Neural cell (in vitro differentiated cells): Measurements from ENCODE around the gene ATL2.
"Not testable (repeated sequence)": the region's sequence is repeated elsewhere in the genome, so short reads cannot be mapped to it uniquely, and the experiment has no call there.

Source experiments
- EP300 ChIP-seq: fragments of 450-650 bp; conservative IDR thresholded peaks from 2 replicates; pipeline ENCODE4 v1.6.1; 2014; ENCODE audit warnings: antibody characterized with exemption, mild to moderate bottlenecking, moderate library complexity; ENCODE audit not compliant: poor library complexity, severe bottlenecking
- EZH2 ChIP-seq: fragments of 200-600, 300-800 bp; shearing (Covaris generic), sonication (generic); IDR thresholded peaks from 2 replicates; pipeline ENCODE4 v1.6.1; 2014; ENCODE audit warnings: antibody characterized with exemption, low read length, borderline replicate concordance, mild to moderate bottlenecking; ENCODE audit not compliant: insufficient read depth, poor library complexity, severe bottlenecking
- POLR2AphosphoS5 ChIP-seq: IDR thresholded peaks from 2 replicates; pipeline ENCODE4 v1.6.1; 2012
- RAD21 ChIP-seq: fragments of 450-650 bp; conservative IDR thresholded peaks from 2 replicates; pipeline ENCODE4 v1.6.1; 2014; ENCODE audit warnings: antibody characterized with exemption, mild to moderate bottlenecking, moderate library complexity
- SMC3 ChIP-seq: fragments of 450-650 bp; conservative IDR thresholded peaks from 2 replicates; pipeline ENCODE4 v1.6.1; 2014; ENCODE audit warnings: antibody characterized with exemption, mild to moderate bottlenecking, moderate library complexity; ENCODE audit not compliant: poor library complexity
- TF ChIP-seq, protein P1 (sequence below): fragments of 450-650 bp; IDR thresholded peaks from 2 replicates; pipeline ENCODE4 v1.5.1; 2014; ENCODE audit warnings: antibody characterized with exemption, mild to moderate bottlenecking, moderate library complexity; ENCODE audit not compliant: poor library complexity, severe bottlenecking

DNA sequence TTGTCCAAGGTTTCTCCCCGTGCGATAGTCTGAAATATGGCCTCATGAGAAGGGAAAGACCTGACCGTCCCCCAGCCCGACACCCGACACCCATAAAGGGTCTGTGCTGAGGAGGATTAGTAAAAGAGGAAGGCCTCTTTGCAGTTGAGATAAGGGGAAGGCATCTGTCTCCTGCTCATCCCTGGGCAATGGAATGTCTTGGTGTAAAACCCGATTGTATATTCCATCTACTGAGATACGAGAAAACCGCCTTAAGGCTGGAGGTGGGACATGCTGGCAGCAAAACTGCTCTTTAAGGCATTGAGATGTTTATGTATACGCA lies 99.0 kb downstream of the ATL2 start:
- TF ChIP-seq, protein P1, sequence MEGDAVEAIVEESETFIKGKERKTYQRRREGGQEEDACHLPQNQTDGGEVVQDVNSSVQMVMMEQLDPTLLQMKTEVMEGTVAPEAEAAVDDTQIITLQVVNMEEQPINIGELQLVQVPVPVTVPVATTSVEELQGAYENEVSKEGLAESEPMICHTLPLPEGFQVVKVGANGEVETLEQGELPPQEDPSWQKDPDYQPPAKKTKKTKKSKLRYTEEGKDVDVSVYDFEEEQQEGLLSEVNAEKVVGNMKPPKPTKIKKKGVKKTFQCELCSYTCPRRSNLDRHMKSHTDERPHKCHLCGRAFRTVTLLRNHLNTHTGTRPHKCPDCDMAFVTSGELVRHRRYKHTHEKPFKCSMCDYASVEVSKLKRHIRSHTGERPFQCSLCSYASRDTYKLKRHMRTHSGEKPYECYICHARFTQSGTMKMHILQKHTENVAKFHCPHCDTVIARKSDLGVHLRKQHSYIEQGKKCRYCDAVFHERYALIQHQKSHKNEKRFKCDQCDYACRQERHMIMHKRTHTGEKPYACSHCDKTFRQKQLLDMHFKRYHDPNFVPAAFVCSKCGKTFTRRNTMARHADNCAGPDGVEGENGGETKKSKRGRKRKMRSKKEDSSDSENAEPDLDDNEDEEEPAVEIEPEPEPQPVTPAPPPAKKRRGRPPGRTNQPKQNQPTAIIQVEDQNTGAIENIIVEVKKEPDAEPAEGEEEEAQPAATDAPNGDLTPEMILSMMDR: not testable (repeated sequence)
- TF ChIP-seq POLR2AphosphoS5, EP300, EZH2, SMC3, RAD21: not testable (repeated sequence)
